SU-DHL-6 (cell line): ENCODE measurements around the gene ST6GALNAC3.

ENCODE experiments used
- CTCF ChIP-seq: fragments of 200-600 bp; sonication (generic); IDR thresholded peaks from one replicate; pipeline ENCODE4 v1.5.1; 2017; ENCODE audit warnings: antibody characterized with exemption, mild to moderate bottlenecking, low read length, moderate library complexity; ENCODE audit not compliant: insufficient read depth, poor library complexity, severe bottlenecking
- EZH2phosphoT487 ChIP-seq: fragments of 200-600 bp; sonication (generic), shearing (Covaris generic); conservative IDR thresholded peaks from 2 replicates; pipeline ENCODE4 v1.6.1; 2018; ENCODE audit warnings: mild to moderate bottlenecking, antibody characterized with exemption, low read length, moderate library complexity, mixed read lengths

DNA sequence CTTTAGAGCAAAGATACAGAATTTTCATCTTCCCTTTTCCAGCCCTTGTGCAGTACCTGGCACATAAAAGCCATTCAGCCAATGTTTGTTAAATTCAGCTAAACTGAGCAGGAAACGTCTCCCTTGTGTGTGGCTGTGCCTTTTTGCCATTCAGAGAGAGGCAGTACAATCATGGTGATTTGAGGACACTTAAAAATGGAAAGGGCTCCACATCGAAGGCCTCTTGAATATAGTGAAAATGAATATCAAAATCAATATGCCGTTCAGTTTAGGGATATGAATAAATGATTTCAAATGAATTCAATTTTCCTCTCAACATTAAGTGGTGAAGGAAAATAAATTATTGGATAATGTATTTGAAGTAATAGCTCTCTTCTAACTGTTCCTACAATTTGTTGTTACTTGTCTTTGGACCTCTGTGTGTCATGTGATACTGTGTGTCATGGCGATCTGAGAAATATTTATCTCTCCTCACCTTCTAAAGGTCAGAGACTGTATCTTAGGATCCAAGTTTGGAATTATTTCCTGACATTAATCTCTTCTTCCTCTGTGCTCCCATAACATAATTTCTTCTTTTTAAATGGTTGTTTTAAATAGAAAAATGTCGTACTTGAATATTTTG, 437.1 kb downstream of the ST6GALNAC3 start:
- no peak for TF ChIP-seq CTCF
- no peak for TF ChIP-seq EZH2phosphoT487
